Keratinocyte (primary cell): ENCODE data around the gene MOB3B.

Experiments
- EZH2 ChIP-seq: IDR thresholded peaks from one replicate; pipeline ENCODE4 v1.6.1; 2012; ENCODE audit warnings: inconsistent platforms, mild to moderate bottlenecking, low read length, moderate library complexity
- TF ChIP-seq, protein P1 (sequence below), 3 experiments: IDR thresholded peaks in 1 of 3; conservative IDR thresholded peaks in 1 of 3; optimal IDR thresholded peaks in 1 of 3; 2 replicates in 2 of 3; 3 replicates in 1 of 3; pipeline versions ENCODE3 to v1.5.1; 2011; ENCODE audit warnings: low read length in 3 of 3, mild to moderate bottlenecking in 3 of 3, moderate library complexity in 2 of 3, control low read depth in 1 of 3, inconsistent platforms in 1 of 3; ENCODE audit not compliant: insufficient read depth in 2 of 3; ENCODE audit errors: extremely low read depth in 1 of 3

DNA sequence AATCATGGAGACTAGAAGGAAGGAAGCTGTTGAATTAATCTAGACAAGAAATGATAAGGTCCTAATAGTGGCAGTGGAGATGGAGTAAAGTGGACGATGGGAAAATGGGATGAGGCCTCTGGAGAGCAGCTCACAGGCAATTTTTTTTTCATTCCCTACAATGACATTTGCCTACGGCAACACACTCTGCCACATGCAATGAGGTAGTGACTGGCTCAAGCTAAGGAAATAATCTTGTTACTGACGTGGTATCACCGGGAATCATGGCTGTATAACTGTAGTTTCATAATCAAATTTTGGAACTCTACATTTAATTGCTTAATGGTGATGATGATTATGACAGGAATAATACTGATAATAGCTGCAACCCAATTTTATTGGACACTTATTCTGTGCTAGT is 12.1 kb upstream of the MOB3B start:
- TF ChIP-seq, protein P1, sequence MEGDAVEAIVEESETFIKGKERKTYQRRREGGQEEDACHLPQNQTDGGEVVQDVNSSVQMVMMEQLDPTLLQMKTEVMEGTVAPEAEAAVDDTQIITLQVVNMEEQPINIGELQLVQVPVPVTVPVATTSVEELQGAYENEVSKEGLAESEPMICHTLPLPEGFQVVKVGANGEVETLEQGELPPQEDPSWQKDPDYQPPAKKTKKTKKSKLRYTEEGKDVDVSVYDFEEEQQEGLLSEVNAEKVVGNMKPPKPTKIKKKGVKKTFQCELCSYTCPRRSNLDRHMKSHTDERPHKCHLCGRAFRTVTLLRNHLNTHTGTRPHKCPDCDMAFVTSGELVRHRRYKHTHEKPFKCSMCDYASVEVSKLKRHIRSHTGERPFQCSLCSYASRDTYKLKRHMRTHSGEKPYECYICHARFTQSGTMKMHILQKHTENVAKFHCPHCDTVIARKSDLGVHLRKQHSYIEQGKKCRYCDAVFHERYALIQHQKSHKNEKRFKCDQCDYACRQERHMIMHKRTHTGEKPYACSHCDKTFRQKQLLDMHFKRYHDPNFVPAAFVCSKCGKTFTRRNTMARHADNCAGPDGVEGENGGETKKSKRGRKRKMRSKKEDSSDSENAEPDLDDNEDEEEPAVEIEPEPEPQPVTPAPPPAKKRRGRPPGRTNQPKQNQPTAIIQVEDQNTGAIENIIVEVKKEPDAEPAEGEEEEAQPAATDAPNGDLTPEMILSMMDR (optimal IDR thresholded peaks at IDR 0.05 in 1 of 3, IDR thresholded peaks at IDR 0.05 in 1 of 3, conservative IDR thresholded peaks at IDR 0.05 in 1 of 3; ENCODE audit: extremely low read depth in 1 of 3, insufficient read depth in 2 of 3, low read length in 3 of 3) = no peak
- no peak for TF ChIP-seq EZH2
